AML-193 (cell line): ENCODE data around the gene AGBL5.

Experiments used
- DNase-seq, 2 experiments: peaks; one replicate each; lab custom pipeline; 2025; lab: John Stamatoyannopoulos, UW

The AGBL5 gene

GRCh38 chr2:27023740-27024139, 27.7 kb upstream of the AGBL5 start:
- no peak for DNase-seq

GRCh38 chr2:27024188-27024587, 27.3 kb upstream of the AGBL5 start:
- no peak for DNase-seq

- no peak for DNase-seq
These were observed 26.7 kb upstream of the AGBL5 start for GRCh38 chr2:27024812-27025211.

GRCh38 chr2:27025281-27025800, 26.1 kb upstream of the AGBL5 start:
- DNase-seq: no peak

GRCh38 chr2:27025861-27026851, 25.3 kb upstream of the AGBL5 start:
- DNase-seq: no peak

DNA sequence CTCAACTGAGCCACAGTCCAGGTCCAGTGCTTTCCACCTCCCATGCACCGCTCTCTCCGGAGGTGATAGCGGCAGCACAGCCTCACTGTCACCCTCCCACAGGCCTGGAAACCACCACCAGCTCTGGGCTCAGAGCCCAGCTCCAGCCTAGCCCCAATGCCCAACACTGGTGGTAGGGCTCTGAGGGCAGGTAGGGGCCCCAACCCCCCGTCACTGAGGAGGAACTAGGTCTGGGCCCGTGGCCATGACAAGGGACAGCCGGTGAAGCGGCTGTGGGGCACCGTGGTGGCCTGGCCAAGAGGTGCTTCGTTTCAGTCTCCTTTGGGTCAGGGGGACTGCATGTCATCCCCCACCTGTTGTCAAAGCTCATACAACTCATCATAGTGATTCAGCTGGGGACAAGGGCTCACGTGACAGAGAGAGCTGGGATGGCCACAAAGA, 24.2 kb upstream of the AGBL5 start:
- no peak for DNase-seq

DNA sequence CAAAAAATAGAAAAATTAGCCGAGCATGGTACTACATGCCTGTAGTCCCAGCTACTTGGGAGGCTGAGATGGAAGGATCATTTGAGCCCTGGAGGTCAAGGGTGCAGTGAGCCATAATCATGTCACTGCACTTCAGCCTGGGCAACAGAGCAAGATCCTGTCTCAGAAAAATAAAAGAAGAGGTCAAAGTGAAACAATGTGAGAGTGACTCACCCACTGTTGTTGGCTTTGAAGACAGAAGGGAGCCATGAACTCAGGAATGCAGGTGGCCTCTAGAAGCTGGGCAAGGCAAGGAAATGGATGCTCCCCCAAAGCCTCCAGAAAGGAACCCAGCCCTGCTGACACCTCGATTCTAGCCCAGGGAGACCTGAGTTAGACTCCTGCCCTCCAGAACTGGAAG, 22.4 kb upstream of the AGBL5 start:
- no peak for DNase-seq

GRCh38 chr2:27032495-27033252, 18.8 kb upstream of the AGBL5 start, which contains the start of gene TMEM214:
TMEM214 (plus strand) TSS chr2:27032965; CDS start chr2:27033016, 51 bp downstream.
- peak; percentile 62 to 75 for DNase-seq

DNA sequence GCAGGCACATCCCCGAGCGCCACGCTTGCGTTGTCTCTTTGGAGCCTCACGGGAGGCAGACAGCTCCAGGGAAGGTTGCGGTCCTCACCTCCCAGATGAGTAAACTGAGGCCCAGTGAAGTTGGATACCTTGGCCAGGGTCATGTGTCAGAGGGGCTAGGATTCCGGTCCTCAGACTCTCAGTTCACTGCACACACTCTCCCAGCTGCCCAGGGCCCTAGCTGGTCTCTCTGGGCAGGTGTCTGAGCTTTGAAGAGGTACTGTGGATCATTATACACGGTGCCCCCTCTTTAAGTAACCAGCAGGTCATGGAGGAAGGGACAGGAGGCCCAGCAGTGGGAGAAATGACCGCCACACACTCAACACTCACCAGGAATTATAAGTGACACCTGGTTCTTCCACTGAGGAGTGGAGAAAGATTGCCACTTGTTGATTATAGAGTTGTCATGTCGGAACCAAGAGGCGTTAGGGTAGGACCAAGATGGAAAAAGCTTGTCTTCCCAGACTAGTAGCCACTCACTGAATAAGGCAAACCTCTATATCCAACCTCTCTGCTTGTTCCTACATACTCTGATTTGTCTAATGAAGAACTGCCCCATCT, 18.1 kb upstream of the AGBL5 start:
- DNase-seq: no peak

GRCh38 chr2:27038012-27038411, 13.5 kb upstream of the AGBL5 start:
- DNase-seq: no peak

- no peak for DNase-seq
These were observed 12.7 kb upstream of the AGBL5 start for GRCh38 chr2:27038631-27039339.

GRCh38 chr2:27039426-27039825, 12.0 kb upstream of the AGBL5 start:
- no peak for DNase-seq

DNA sequence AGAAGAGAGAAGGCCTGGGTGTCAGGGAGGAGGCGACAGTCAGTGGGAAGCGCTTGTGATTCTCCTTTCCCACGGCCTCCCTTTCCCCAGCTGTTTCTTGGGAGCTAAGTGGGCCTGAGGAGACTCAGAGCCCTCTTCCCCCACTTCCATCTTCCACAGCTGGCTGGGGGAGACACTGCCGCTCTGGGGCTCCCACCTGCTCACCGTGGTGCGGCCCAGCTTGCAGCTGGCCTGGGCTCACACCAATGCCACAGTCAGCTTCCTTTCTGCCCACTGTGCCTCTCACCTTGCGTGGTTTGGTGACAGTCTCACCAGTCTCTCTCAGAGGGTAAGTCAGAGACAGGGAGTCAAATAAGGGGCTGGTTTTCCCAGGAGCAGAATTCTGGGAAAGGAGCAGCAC, 11.6 kb upstream of the AGBL5 start:
- no peak for DNase-seq

- no peak for DNase-seq
These were observed 11.2 kb upstream of the AGBL5 start for GRCh38 chr2:27040282-27040681.

DNA sequence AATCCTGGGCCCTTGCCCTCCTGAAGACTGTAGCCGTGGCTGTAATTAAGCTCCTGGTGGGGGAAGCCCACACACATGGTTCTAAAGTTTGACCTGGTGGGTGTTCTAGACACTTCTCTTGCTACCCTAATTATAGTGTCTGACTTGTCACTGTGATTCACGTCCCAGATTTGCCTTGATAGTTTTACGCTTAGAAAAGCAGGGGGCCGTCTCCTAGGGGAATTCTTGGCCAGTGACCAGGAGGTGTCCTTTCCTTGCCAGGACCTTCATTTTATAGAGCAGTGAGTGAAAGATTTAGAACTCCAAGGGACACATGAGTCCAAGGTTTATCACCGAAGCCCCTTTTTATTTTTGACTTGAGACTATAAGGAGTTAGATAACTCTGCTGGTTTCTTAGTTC, 9.7 kb upstream of the AGBL5 start:
- no peak for DNase-seq

DNA sequence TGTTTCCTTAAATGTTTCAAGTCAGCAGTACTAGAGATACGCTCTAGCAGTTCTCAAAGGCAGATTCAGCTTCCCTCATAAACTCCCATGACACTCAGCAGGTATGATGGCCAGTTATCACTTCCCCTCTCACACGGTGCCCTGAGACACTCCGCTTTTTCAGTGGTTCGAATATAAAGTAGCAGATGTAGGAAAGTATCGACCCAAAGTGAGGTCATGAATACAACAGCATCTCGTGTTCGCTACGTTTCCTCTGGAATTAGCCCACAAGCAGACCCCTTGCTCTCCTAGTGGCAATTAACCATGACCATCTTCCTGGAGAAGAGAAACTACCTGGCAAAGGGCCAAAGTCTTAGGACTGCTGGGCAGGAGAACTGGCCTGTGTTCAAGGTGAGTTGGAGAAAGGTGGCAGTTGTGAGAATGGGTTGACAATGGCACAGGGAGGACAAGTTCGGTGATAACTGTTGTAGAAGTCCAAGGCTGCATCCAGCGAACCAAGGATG, 9.3 kb upstream of the AGBL5 start:
- no peak for DNase-seq

- DNase-seq: no peak
These were observed 8.4 kb upstream of the AGBL5 start for GRCh38 chr2:27042985-27043634.

DNA sequence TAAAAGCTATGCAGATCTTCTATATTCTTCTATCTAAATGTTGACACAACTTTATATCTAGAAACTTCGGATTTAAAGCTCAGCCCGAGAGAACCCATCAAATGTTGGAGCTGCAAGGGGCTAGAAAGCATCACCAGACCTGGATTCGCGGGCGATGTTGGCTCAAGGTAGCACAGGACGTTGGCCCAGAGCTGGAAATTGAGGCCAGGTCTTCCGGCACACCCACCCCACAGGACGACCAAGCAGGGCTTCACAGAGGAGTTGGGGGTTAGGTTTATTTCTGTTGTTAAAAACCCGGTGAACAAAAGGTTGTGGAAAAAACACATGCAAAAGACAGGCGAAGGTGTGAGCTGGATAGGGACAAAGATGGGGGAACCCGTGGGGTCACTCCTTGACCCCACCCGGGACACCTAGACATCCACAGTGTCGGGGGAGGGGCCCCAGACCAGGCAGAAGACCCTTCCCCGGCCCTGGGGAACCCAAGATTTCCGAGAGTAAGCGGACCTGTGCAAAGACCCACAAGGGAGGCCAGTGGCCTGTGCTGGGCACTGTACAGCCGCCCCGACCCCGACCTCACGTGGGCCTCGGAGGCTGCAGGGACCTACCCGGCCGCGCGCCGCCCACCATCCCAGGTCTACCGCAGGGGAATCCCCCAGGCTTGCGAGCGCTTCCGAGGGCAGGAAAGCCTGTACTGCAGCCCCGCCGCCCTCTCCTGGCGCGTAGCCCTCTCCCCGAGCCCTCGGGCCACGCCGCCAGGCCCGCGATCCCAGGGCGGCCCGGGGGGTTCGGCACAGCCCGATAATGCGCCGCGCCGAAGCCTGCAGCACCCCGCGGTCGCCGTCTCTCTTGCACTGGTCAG, 1.8 kb upstream of the AGBL5 start:
- no peak for DNase-seq

DNA sequence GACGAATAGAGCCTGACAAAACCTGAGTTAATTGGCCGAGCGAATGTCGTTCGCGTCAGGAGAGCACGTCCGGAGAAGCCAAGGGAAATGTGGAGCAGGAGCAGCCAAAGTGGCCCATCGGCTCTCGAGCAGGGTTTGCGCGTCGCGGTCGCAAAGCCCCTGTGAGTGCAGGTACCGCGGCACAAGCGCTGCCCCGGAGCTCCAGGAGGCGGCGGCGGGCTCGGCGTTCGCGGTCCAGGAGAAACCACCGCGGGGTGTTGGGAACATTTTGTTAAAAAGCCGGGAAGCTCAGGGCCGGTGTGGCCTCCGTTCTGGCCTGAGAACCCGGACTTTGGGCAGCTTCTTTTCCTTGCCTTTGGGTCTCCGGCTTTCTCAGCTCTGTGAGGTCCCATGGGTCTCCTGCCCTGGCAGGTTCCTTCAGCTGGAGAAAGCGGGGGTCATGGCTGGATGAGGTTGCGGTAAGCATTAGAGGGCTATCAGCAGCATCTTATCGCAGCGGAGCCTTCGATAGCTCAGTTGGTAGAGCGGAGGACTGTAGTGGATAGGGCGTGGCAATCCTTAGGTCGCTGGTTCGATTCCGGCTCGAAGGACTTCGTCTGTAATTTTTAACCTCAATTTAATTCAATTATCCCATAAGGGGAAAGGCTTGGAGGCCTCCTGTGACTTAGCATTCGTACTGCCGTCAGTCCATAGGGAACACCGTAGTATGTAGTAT, 1.0 kb upstream of the AGBL5 start:
- peak; percentile 81 to 88 for DNase-seq
